Testis (tissue), 2 donors: ENCODE measurements around the gene ADAMTS15.

Source experiments
- CTCF ChIP-seq, 3 experiments: fragments of 450-650 bp in 2 of 3; fragments of 200-600 bp in 1 of 3; sonication (generic) in 1 of 3; IDR thresholded peaks; one replicate each; pipeline ENCODE4 v1.5.1; 2016 to 2019; ENCODE audit warnings: antibody characterized with exemption in 3 of 3, mild to moderate bottlenecking in 2 of 3, moderate library complexity in 1 of 3
- POLR2A ChIP-seq: fragments of 450-650 bp; IDR thresholded peaks from one replicate; pipeline ENCODE4 v1.6.1; 2017; ENCODE audit warnings: antibody characterized with exemption, mild to moderate bottlenecking, moderate library complexity

- TF ChIP-seq CTCF (IDR thresholded peaks at IDR 0.05) (no peak), POLR2A (no peak)
These were observed 22.1 kb upstream of the ADAMTS15 start for GRCh38 chr11:130426223-130426836.
